GM12878 (cell line): ENCODE measurements around the gene SMIM43. TPM values are rescaled to one million over a fixed set of nuclear protein-coding genes. Genes with fewer than 3 reads are reported as not detected.

Experiments used
- ATAC-seq: fragments of 200-7000 bp; cut with Tn5 transposase; 3 replicates; pipeline ENCODE4 v1.9.1; 2020; ENCODE audit warnings: mild to moderate bottlenecking, moderate library complexity
- BruUV-seq: library from RNA; stranded (reverse); fragments of 400-500 nt; replicated peaks from 2 replicates; lab custom pipeline; 2021; lab: Mats Ljungman, UMichigan
- CTCF ChIA-PET: fragments of 300-600 bp; sonication (Branson Sonifier 250); formaldehyde crosslinking; extraction: SDS; loops from one replicate; lab custom pipeline; 2021; ENCODE audit warnings: inconsistent platforms; lab: Yijun Ruan, JAX
- POLR2A ChIA-PET: fragments of 350-600 bp; formaldehyde crosslinking; extraction: SDS; loops from one replicate; lab custom pipeline; 2021; ENCODE audit warnings: inconsistent platforms; lab: Charles Lee
- RAD21 ChIA-PET: fragments of 300-600 bp; sonication (Branson Sonifier 250); formaldehyde crosslinking; loops from one replicate; lab custom pipeline; 2023; ENCODE audit warnings: antibody characterized with exemption; ENCODE audit not compliant: unreplicated experiment; lab: Charles Lee
- SMC1A ChIA-PET: fragments of 300-600 bp; sonication (Branson Sonifier 250); formaldehyde crosslinking; loops from one replicate; lab custom pipeline; 2023; ENCODE audit not compliant: unreplicated experiment, uncharacterized antibody; lab: Charles Lee
- DNase-seq: peaks from one replicate; pipeline ENCODE4 v3.0.0-alpha.2; 2011; ENCODE audit warnings: low read depth, low spot score
- FAIRE-seq: peaks from 3 replicates; lab custom pipeline; 2011; peaks lifted over from hg19 to GRCh38; lab: Jason Lieb, UNC
- H2AFZ ChIP-seq: 2 replicates; pipeline ENCODE4 v1.6.0; 2011; ENCODE audit warnings: low read depth, low read length, control low read depth; ENCODE audit not compliant: control insufficient read depth
- H3K27ac ChIP-seq: 2 replicates; pipeline ENCODE4 v1.5.1; 2011; ENCODE audit warnings: control low read depth; ENCODE audit not compliant: control insufficient read depth, insufficient read depth
- H3K27me3 ChIP-seq, 2 experiments: replicated peaks in 1 of 2; 2 replicates each; pipeline versions ENCODE4 v1.6.0 to v1.6.1; 2011; ENCODE audit warnings: low read length in 1 of 2; ENCODE audit not compliant: control insufficient read depth in 2 of 2, insufficient read depth in 2 of 2
- H3K36me3 ChIP-seq, 2 experiments: 2 replicates each; pipeline ENCODE4 v1.5.1; 2011; ENCODE audit warnings: low read length in 1 of 2; ENCODE audit not compliant: control insufficient read depth in 2 of 2, insufficient read depth in 2 of 2
- H3K4me1 ChIP-seq: 2 replicates; pipeline ENCODE4 v1.6.1; 2011; ENCODE audit warnings: mild to moderate bottlenecking, low read length, moderate library complexity, mixed read lengths; ENCODE audit not compliant: control insufficient read depth, insufficient read depth
- H3K4me2 ChIP-seq: 2 replicates; pipeline ENCODE4 v1.6.0; 2011; ENCODE audit warnings: control low read depth; ENCODE audit not compliant: control insufficient read depth, insufficient read depth
- H3K4me3 ChIP-seq: fragments of 200-600 bp; sonication (generic); 2 replicates; pipeline ENCODE4 v1.5.1; 2016
- H3K79me2 ChIP-seq: 2 replicates; pipeline ENCODE4 v1.6.0; 2011; ENCODE audit warnings: low read length; ENCODE audit not compliant: control insufficient read depth, insufficient read depth
- H3K9ac ChIP-seq: 2 replicates; pipeline ENCODE4 v1.8.0; 2011; ENCODE audit warnings: low read length, control low read depth, mixed read lengths; ENCODE audit not compliant: control insufficient read depth, insufficient read depth
- H3K9me3 ChIP-seq: replicated peaks from 3 replicates; pipeline ENCODE4 v1.5.1; 2011; ENCODE audit warnings: mild to moderate bottlenecking, low read length; ENCODE audit not compliant: control insufficient read depth, insufficient read depth
- H4K20me1 ChIP-seq: 2 replicates; pipeline ENCODE4 v1.6.0; 2011; ENCODE audit not compliant: control insufficient read depth, insufficient read depth
- BCL3 ChIP-seq: IDR thresholded peaks from 2 replicates; pipeline ENCODE4 v1.6.1; 2011; ENCODE audit warnings: borderline replicate concordance, low read depth, mild to moderate bottlenecking, moderate library complexity, low read length; ENCODE audit not compliant: insufficient read depth, poor library complexity, severe bottlenecking
- E4F1 ChIP-seq: fragments of 450-650 bp; IDR thresholded peaks from 2 replicates; pipeline ENCODE4 v1.6.1; 2018; ENCODE audit warnings: borderline replicate concordance, mild to moderate bottlenecking; ENCODE audit not compliant: partially characterized antibody
- HDAC6 ChIP-seq: fragments of 200-600 bp; sonication (generic); IDR thresholded peaks from one replicate; pipeline ENCODE4 v1.8.0; 2017; ENCODE audit warnings: antibody characterized with exemption; ENCODE audit not compliant: unreplicated experiment
- HDGF ChIP-seq: fragments of 450-650 bp; IDR thresholded peaks from 2 replicates; pipeline ENCODE4 v1.6.1; 2016; ENCODE audit warnings: antibody characterized with exemption
- IRF5 ChIP-seq: fragments of 450-650 bp; IDR thresholded peaks from 2 replicates; pipeline ENCODE4 v1.6.1; 2017; ENCODE audit warnings: borderline replicate concordance
- NR2C2 ChIP-seq: IDR thresholded peaks from 2 replicates; pipeline ENCODE4 v1.6.1; 2011; ENCODE audit warnings: borderline replicate concordance, low read depth; ENCODE audit not compliant: control insufficient read depth, insufficient read length
- POLR2AphosphoS5 ChIP-seq: IDR thresholded peaks from 2 replicates; pipeline ENCODE4 v1.6.1; 2011; ENCODE audit warnings: mild to moderate bottlenecking, low read length, inconsistent platforms
- WGBS: methylation state at CpG from one replicate; pipeline ENCODE4 v1.1.6; 2016; ENCODE audit warnings: low lambda C conversion rate; ENCODE audit not compliant: insufficient replicate concordance, insufficient coverage; ENCODE audit errors: missing lambda C conversion rate; 5-methylcytosine and 5-hydroxymethylcytosine counted together
- in situ Hi-C: fragments of 300-500 bp; cut with MboI; formaldehyde crosslinking; loops from 9 replicates; pipeline ENCODE4 v1.14.3; 2018; ENCODE audit warnings: mixed read lengths
- intact Hi-C: fragments of 100-400 bp; cut with micrococcal nuclease; formaldehyde crosslinking; loops from one replicate; pipeline ENCODE4 v1.14.2; 2022; ENCODE audit not compliant: unreplicated experiment
- polyA plus RNA-seq, 11 experiments: library from polyadenylated mRNA; depleted of rRNA in 4 of 11; unstranded in 6 of 11; stranded (reverse) in 5 of 11; fragments of >200 nt; fragmentation: Nextera tagmentation in 4 of 11; fragmentation: Illumina TruSeq in 1 of 11; extraction: Ambion mirVana in 4 of 11; extraction: Trizol in 1 of 11; gene quantifications; 1 replicate in 1 of 11; 2 replicates in 10 of 11; pipeline versions ENCODE4 v1.2.1 to v1.2.3, GENCODE V29; 2011 to 2016; ENCODE audit warnings: inconsistent platforms in 2 of 11, missing spikeins in 2 of 11, low read depth in 1 of 11
- total RNA-seq, 4 experiments: library from RNA; depleted of rRNA in 3 of 4; stranded (reverse); fragments of >200 nt in 3 of 4; fragmentation: Illumina TruSeq in 1 of 4; extraction: Trizol in 1 of 4; gene quantifications; 2 replicates each; pipeline versions ENCODE4 v1.2.1 to v1.2.3, GENCODE V29; 2013 to 2021

SMIM43 gene
- total and polyA plus RNA-seq, 10 of the 15 experiments (the other 5 are each of a cell fraction or from before 2014, with no cell fraction given) = 0.12 TPM; not detected in 9

GRCh38 chr4:121801715-121802075 is 36.7 kb upstream of the SMIM43 start:
- H3K4me2 ChIP-seq = peak overlapping the region; percentile 76
- peak overlapping the region; percentile 97 for H2AFZ ChIP-seq
- POLR2A ChIA-PET = interaction anchor here (0.7 to 3.6 kb wide), 10 partner anchors 9 to 24 kb away, joined by 3 to 19 read pairs (median 4); no protein-coding TSS in a partner anchor
- WGBS = 7% methylated on average over 4 of the region's 4 CpGs
- H3K27me3 ChIP-seq = no peaks in the 10 kb centered on the region
- peak overlapping the region; percentile 94 for H3K27ac ChIP-seq
- CTCF ChIA-PET = interaction anchor here (1.9 kb wide), 1 partner anchor 16 kb away, joined by 6 read pairs; no protein-coding TSS in a partner anchor
- FAIRE-seq = no peak
- no peaks in the 10 kb centered on the region for H3K9me3 ChIP-seq
- peaks cover 15% of the 10 kb centered on the region for H3K4me1 ChIP-seq
- H3K9ac ChIP-seq = peak overlapping the region; percentile 96
- ATAC-seq = no peak
- no TSS peak for BruUV-seq
- peaks cover 38% of the 10 kb centered on the region for H3K79me2 ChIP-seq
- SMC1A ChIA-PET = interaction anchor here (0.6 to 3.5 kb wide), 6 partner anchors 11 to 145 kb away, joined by 3 to 34 read pairs (median 4); no protein-coding TSS in a partner anchor
- peak overlapping the region; percentile 79 for H3K4me3 ChIP-seq
- RAD21 ChIA-PET = interaction anchor here (0.6 to 3.3 kb wide), 4 partner anchors 9 to 68 kb away, joined by 3 to 28 read pairs (median 6); partner anchors contain the start of genes BBS7 and CCNA2
- intact Hi-C loops = loop anchor here (1.0 kb wide), 1 partner anchor 19 kb away; no protein-coding TSS in a partner anchor
- in situ Hi-C loops = no loop called here
- DNase-seq = no peak
- peaks cover 0 to 18% of the 10 kb centered on the region in 2 experiments; a peak in 1 of 4 replicates for H3K36me3 ChIP-seq
- peak; percentile 20 for TF ChIP-seq HDAC6
- TF ChIP-seq HDGF = no peak
- no peaks in the 10 kb centered on the region for H4K20me1 ChIP-seq

- intact Hi-C loops = loop anchor here (1.0 kb wide), 1 partner anchor 19 kb away; no protein-coding TSS in a partner anchor
- in situ Hi-C loops = no loop called here
- no peaks in the 10 kb centered on the region for H4K20me1 ChIP-seq
- peak within 1 kb of the TSS; percentile 97 for H2AFZ ChIP-seq
- H3K27ac ChIP-seq = peak within 1 kb of the TSS; percentile 94
- peak within 1 kb of the TSS; percentile 76 for H3K4me2 ChIP-seq
- peaks cover 0 to 15% of the 10 kb centered on the region in 2 experiments; a peak in 1 of 4 replicates for H3K36me3 ChIP-seq
- peak within 1 kb of the TSS; percentile 96 for H3K9ac ChIP-seq
- ChIA-PET CTCF (interaction anchor here (0.9 to 1.9 kb wide), 3 partner anchors 12 to 59 kb away, joined by 3 to 6 read pairs (median 3); no protein-coding TSS in a partner anchor), RAD21 (interaction anchor here (1.7 to 3.3 kb wide), 3 partner anchors 23 to 69 kb away, joined by 3 to 28 read pairs (median 8); partner anchors contain the start of genes BBS7 and CCNA2), POLR2A (interaction anchor here (0.7 to 3.6 kb wide), 11 partner anchors 10 to 24 kb away, joined by 3 to 19 read pairs (median 5); no protein-coding TSS in a partner anchor), SMC1A (interaction anchor here (0.6 to 3.5 kb wide), 6 partner anchors 10 to 145 kb away, joined by 3 to 34 read pairs (median 4); no protein-coding TSS in a partner anchor)
- FAIRE-seq (peak; percentile 90), ATAC-seq (peak; percentile 86), DNase-seq (peak; percentile 88)
- H3K4me1 ChIP-seq = peaks cover 19% of the 10 kb centered on the region
- no peaks in the 10 kb centered on the region for H3K27me3 ChIP-seq
- H3K4me3 ChIP-seq = peak within 1 kb of the TSS; percentile 79
- WGBS = 1% methylated on average over 48 of the region's 48 CpGs
- H3K79me2 ChIP-seq = peaks cover 38% of the 10 kb centered on the region
- no peaks in the 10 kb centered on the region for H3K9me3 ChIP-seq
- TSS peak; percentile 66 for BruUV-seq
- TF ChIP-seq E4F1 (peak; percentile 45), POLR2AphosphoS5 (peak; percentile 90), NR2C2 (no peak), IRF5 (no peak), HDGF (no peak), BCL3 (no peak)
Observed at GRCh38 chr4:121800961-121801714, 36.2 kb upstream of the SMIM43 start, which contains the start of gene EXOSC9. Gene EXOSC9, plus strand, starts transcription at chr4:121801323. Its CDS starts 102 bp downstream, at chr4:121801425.
